ENCODE measurements around the gene VPS45. TPM values are rescaled to one million over a fixed set of nuclear protein-coding genes. Genes with fewer than 3 reads are reported as not detected.

VPS45 gene
- 26.1 to 28.2 TPM (median 27.3 TPM) in 3 replicates for total RNA-seq (2021)
- percentile 70 among the genes with signal in this experiment for Bru-seq, nascent RNA
- long read RNA-seq, experiment 1, transcript VPS45-202 (15 exons, 2,790 nt): major isoform, 96 of 123 reads
- long read RNA-seq, experiment 1, partial matches to known transcripts: 8 of 123 reads
- long read RNA-seq, experiment 1, other reads (novel, unspliced or antisense): 19 of 123 reads
- long read RNA-seq, experiment 2, transcript VPS45-202 (15 exons, 2,790 nt): major isoform, 7 of 29 reads
- long read RNA-seq, experiment 2, partial matches to known transcripts: 8 of 29 reads
- long read RNA-seq, experiment 2, other reads (novel, unspliced or antisense): 9 of 29 reads
- long read RNA-seq, experiment 3, transcript VPS45-202 (15 exons, 2,790 nt): major isoform, 51 of 63 reads
- long read RNA-seq, experiment 3, partial matches to known transcripts: 2 of 63 reads
- long read RNA-seq, experiment 3, other reads (novel, unspliced or antisense): 8 of 63 reads

GRCh38 chr1:150067184-150068108, at the start of gene VPS45:
VPS45 (plus strand) TSS chr1:150067776; CDS start chr1:150067858, 82 bp downstream.
- peaks cover 20% of the 10 kb centered on the region for H3K4me1 Mint-ChIP-seq
- peak within 1 kb of the TSS; percentile 96 for H3K4me3 Mint-ChIP-seq
- H3K36me3 Mint-ChIP-seq: peaks cover 19% of the 10 kb centered on the region
- ChIA-PET POLR2A (interaction anchor here (0.5 to 2.4 kb wide), 6 partner anchors 44 to 458 kb away, joined by 3 to 16 read pairs (median 5); partner anchors contain the start of gene OTUD7B), CTCF (interaction anchor here (1.2 to 2.3 kb wide), 4 partner anchors 98 to 125 kb away, joined by 3 to 10 read pairs (median 8); no protein-coding TSS in a partner anchor)
- no peaks in the 10 kb centered on the region for H3K27me3 Mint-ChIP-seq (ENCODE audit: low read depth)
- peak; percentile 90 for DNase-seq (ENCODE audit: low spot score)
- peak; percentile 98 for ATAC-seq
- H3K27ac Mint-ChIP-seq: peak within 1 kb of the TSS; percentile 98
- H3K9me3 Mint-ChIP-seq: no peaks in the 10 kb centered on the region
- TF ChIP-seq NR1H2 (CRISPR knock-in tag; IDR thresholded peaks at IDR 0.05) (no peak), GABPB1 (CRISPR knock-in tag; IDR thresholded peaks at IDR 0.05) (peak; percentile 84), ESRRA (CRISPR knock-in tag; IDR thresholded peaks at IDR 0.05; ENCODE audit: borderline replicate concordance) (0 out of 2 replicates have a peak, but pooled peaks have one; percentile 35), PREB (CRISPR knock-in tag; IDR thresholded peaks at IDR 0.05; ENCODE audit: borderline replicate concordance) (no peak), SP1 (CRISPR knock-in tag; conservative IDR thresholded peaks at IDR 0.05) (peak; percentile 51), ZNF232 (CRISPR knock-in tag; IDR thresholded peaks at IDR 0.05) (peak; percentile 70; the same call in 1 of the 2 replicates), SMAD3 (CRISPR knock-in tag; IDR thresholded peaks at IDR 0.05; ENCODE audit: borderline replicate concordance) (0 out of 2 replicates have a peak, but pooled peaks have one; percentile 67), ZBTB21 (CRISPR knock-in tag; IDR thresholded peaks at IDR 0.05; ENCODE audit: borderline replicate concordance) (no peak), USF1 (CRISPR knock-in tag; IDR thresholded peaks at IDR 0.05) (peak; percentile 40; the same call in 1 of the 2 replicates), TEAD1 (CRISPR knock-in tag; IDR thresholded peaks at IDR 0.05) (peak; percentile 12), CDX4 (CRISPR knock-in tag; IDR thresholded peaks at IDR 0.05; ENCODE audit: borderline replicate concordance) (no peak), MYBL2 (CRISPR knock-in tag; IDR thresholded peaks at IDR 0.05) (peak; percentile 19; the same call in 1 of the 2 replicates), EMX1 (CRISPR knock-in tag; IDR thresholded peaks at IDR 0.05) (no peak), ETV6 (CRISPR knock-in tag; IDR thresholded peaks at IDR 0.05) (peak; percentile 72), ZNF396 (CRISPR knock-in tag; IDR thresholded peaks at IDR 0.05; ENCODE audit: borderline replicate concordance) (no peak), CBFB (CRISPR knock-in tag; IDR thresholded peaks at IDR 0.05; ENCODE audit: low read depth) (no peak), ELF4 (CRISPR knock-in tag; IDR thresholded peaks at IDR 0.05; ENCODE audit: low read depth) (no peak), ATF3 (CRISPR knock-in tag; conservative IDR thresholded peaks at IDR 0.05) (0 out of 2 replicates have a peak, but pooled peaks have one; percentile 45), IRF2 (CRISPR knock-in tag; IDR thresholded peaks at IDR 0.05; ENCODE audit: borderline replicate concordance, low read depth) (no peak), HMGXB4 (CRISPR knock-in tag; IDR thresholded peaks at IDR 0.05) (0 out of 2 replicates have a peak, but pooled peaks have one; percentile 24), ARID4B (CRISPR knock-in tag; IDR thresholded peaks at IDR 0.05; ENCODE audit: borderline replicate concordance) (peak; percentile 50; the same call in 1 of the 2 replicates), USF2 (CRISPR knock-in tag; IDR thresholded peaks at IDR 0.05) (no peak), MAX (CRISPR knock-in tag; IDR thresholded peaks at IDR 0.05) (peak; percentile 88)

All from WTC11 (cell line).